ENCODE results near the gene TTC34. TPM values are rescaled to one million over a fixed set of nuclear protein-coding genes. Genes with fewer than 3 reads are reported as not detected.

TTC34 gene
- total RNA-seq, 1 experiment from 2014 or later = 1.3 TPM

DNA sequence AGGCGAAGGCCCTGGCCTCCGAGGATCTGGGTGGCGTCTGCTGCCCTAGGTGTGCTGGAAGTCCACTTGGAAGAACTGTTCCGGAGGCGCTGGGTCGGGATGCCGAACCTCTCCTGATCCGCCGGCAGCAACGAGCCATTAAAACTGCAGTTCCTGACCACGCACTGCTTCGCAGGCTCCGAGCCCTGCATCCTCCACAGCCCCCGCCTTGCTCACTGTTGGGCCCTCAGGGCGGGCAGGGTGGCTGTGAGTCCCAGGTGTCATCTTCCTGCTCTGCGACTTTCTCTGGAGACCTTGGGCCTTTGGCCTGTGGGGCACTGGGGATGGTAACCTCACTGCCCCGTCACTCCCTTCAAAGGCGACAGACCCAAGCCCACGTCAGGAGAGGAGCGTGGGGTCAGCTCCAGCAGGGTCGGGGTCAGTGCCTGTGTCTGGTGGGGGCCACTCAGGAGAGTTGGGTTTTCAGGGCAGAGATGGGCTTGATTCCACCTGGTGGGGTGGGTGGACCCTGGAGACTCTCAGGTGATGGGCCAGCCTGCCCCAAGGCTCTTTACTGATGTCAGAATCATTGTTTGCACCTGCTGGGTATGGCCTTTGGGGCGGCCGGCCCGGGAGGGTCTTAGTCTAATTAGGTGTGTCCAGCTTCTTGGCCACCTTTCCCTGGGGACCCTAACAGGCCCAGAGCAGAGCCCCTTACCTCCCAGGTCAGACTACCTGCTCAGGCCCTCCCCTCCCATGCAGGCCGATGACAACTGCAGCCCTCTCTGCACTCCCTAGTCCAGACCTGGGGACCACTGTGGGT is 211.9 kb downstream of the TTC34 start:
- Histone ChIP-seq H3K9me3 (ENCODE audit: control insufficient read depth in 1 of 2, insufficient read depth in 1 of 2, low read depth in 1 of 2, low read length in 2 of 2) (no peaks in the 10 kb centered on the region), H2AFZ (ENCODE audit: low read depth, low read length, poor library complexity, severe bottlenecking) (no peak overlapping the region), H3K9me2 (ENCODE audit: insufficient read depth) (no peaks in the 10 kb centered on the region), H3K27me3 (ENCODE audit: insufficient read depth, low read length) (no peaks in the 10 kb centered on the region), H3K4me1 (ENCODE audit: control insufficient read depth in 1 of 2, insufficient read depth in 2 of 2, low read length in 2 of 2) (peaks cover 4 to 18% of the 10 kb centered on the region in 2 experiments; a peak in 2 of 4 replicates), H3K4me3 (replicated peaks in 1 of 2; ENCODE audit: low read depth in 1 of 2, low read length in 2 of 2) (no peak overlapping the region), H3K27ac (ENCODE audit: low read depth, low read length) (no peak overlapping the region), H3K79me2 (ENCODE audit: insufficient read depth, low read length) (no peaks in the 10 kb centered on the region; the same call in 1 of the 2 replicates), H3K36me3 (ENCODE audit: control insufficient read depth in 1 of 2, insufficient read depth in 2 of 2, low read length in 2 of 2) (no peaks in the 10 kb centered on the region), H4K20me1 (ENCODE audit: insufficient read depth) (no peaks in the 10 kb centered on the region), H3K9ac (ENCODE audit: low read length) (no peak overlapping the region), H3K4me2 (ENCODE audit: low read length) (no peak overlapping the region)
- CTCF ChIA-PET = no interaction called here
- BruUV-seq (replicated peaks) = no TSS peak
- intact Hi-C loops (cut with micrococcal nuclease) = loop anchor here (10.0 kb wide), 1 partner anchor 1015 kb away; no protein-coding TSS in a partner anchor
- no peak for TF ChIP-seq POLR2A (IDR thresholded peaks at IDR 0.05; ENCODE audit: borderline replicate concordance, extremely low read depth, insufficient read depth, insufficient read length)
- no peak for TF ChIP-seq SRF (IDR thresholded peaks at IDR 0.05; ENCODE audit: low read depth)
- TF ChIP-seq, protein P1, sequence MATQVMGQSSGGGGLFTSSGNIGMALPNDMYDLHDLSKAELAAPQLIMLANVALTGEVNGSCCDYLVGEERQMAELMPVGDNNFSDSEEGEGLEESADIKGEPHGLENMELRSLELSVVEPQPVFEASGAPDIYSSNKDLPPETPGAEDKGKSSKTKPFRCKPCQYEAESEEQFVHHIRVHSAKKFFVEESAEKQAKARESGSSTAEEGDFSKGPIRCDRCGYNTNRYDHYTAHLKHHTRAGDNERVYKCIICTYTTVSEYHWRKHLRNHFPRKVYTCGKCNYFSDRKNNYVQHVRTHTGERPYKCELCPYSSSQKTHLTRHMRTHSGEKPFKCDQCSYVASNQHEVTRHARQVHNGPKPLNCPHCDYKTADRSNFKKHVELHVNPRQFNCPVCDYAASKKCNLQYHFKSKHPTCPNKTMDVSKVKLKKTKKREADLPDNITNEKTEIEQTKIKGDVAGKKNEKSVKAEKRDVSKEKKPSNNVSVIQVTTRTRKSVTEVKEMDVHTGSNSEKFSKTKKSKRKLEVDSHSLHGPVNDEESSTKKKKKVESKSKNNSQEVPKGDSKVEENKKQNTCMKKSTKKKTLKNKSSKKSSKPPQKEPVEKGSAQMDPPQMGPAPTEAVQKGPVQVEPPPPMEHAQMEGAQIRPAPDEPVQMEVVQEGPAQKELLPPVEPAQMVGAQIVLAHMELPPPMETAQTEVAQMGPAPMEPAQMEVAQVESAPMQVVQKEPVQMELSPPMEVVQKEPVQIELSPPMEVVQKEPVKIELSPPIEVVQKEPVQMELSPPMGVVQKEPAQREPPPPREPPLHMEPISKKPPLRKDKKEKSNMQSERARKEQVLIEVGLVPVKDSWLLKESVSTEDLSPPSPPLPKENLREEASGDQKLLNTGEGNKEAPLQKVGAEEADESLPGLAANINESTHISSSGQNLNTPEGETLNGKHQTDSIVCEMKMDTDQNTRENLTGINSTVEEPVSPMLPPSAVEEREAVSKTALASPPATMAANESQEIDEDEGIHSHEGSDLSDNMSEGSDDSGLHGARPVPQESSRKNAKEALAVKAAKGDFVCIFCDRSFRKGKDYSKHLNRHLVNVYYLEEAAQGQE (IDR thresholded peaks at IDR 0.05; ENCODE audit: low read depth) = no peak
- TF ChIP-seq, protein P2, sequence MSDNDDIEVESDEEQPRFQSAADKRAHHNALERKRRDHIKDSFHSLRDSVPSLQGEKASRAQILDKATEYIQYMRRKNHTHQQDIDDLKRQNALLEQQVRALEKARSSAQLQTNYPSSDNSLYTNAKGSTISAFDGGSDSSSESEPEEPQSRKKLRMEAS (IDR thresholded peaks at IDR 0.05) = no peak
- TF ChIP-seq, protein P3, sequence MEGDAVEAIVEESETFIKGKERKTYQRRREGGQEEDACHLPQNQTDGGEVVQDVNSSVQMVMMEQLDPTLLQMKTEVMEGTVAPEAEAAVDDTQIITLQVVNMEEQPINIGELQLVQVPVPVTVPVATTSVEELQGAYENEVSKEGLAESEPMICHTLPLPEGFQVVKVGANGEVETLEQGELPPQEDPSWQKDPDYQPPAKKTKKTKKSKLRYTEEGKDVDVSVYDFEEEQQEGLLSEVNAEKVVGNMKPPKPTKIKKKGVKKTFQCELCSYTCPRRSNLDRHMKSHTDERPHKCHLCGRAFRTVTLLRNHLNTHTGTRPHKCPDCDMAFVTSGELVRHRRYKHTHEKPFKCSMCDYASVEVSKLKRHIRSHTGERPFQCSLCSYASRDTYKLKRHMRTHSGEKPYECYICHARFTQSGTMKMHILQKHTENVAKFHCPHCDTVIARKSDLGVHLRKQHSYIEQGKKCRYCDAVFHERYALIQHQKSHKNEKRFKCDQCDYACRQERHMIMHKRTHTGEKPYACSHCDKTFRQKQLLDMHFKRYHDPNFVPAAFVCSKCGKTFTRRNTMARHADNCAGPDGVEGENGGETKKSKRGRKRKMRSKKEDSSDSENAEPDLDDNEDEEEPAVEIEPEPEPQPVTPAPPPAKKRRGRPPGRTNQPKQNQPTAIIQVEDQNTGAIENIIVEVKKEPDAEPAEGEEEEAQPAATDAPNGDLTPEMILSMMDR (IDR thresholded peaks at IDR 0.05 in 2 of 3, conservative IDR thresholded peaks at IDR 0.05 in 1 of 3; ENCODE audit: borderline replicate concordance in 1 of 3, insufficient read depth in 1 of 3, low read depth in 2 of 3, low read length in 2 of 3) = no peak
- no peak for TF ChIP-seq EZH2phosphoT487 (IDR thresholded peaks at IDR 0.05; ENCODE audit: borderline replicate concordance)
- no peak for TF ChIP-seq TCF7L2 (IDR thresholded peaks at IDR 0.05; ENCODE audit: borderline replicate concordance, extremely low read depth, insufficient read depth, insufficient read length)
- TF ChIP-seq EZH2 (IDR thresholded peaks at IDR 0.05) = no peak
- ATAC-seq = no peak
- POLR2A ChIA-PET = no interaction called here
- RAD21 ChIA-PET (ENCODE audit: low non-redundant PET in 1 of 2, low total read pairs in 2 of 2, uncharacterized antibody in 2 of 2, unreplicated experiment in 2 of 2) = no interaction called here
- no peak for DNase-seq (ENCODE audit: low read depth, low spot score)
